Inferior parietal cortex (tissue), 1 donor: ENCODE data around the gene HES4.
"Not testable (repeated sequence)": the region's sequence is repeated elsewhere in the genome, so short reads cannot be mapped to it uniquely, and the experiment has no call there.

Experiments
- DNase-seq: peaks from one replicate; pipeline ENCODE4 v3.0.0-alpha.2; 2016; ENCODE audit errors: extremely low spot score

Gene HES4

DNA sequence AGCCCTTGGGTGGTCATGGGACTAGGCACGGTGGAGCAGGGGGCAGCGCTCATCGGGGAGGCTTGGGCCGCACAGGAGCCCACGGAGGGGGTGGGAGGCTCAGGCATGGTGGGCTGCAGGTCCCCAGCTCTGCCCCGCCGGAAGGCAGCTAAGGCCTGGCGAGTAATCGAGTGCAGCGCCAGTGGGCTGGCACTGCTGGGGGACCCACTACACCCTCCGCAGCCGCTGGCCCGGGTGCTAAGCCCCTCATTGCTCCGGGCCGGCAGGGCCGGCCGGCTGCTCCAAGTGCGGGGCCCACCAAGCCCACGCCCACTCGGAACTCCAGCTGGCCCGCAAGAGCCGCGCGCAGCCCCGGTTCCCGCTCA lies 18.4 kb upstream of the HES4 start:
- not testable (repeated sequence) for DNase-seq

DNA sequence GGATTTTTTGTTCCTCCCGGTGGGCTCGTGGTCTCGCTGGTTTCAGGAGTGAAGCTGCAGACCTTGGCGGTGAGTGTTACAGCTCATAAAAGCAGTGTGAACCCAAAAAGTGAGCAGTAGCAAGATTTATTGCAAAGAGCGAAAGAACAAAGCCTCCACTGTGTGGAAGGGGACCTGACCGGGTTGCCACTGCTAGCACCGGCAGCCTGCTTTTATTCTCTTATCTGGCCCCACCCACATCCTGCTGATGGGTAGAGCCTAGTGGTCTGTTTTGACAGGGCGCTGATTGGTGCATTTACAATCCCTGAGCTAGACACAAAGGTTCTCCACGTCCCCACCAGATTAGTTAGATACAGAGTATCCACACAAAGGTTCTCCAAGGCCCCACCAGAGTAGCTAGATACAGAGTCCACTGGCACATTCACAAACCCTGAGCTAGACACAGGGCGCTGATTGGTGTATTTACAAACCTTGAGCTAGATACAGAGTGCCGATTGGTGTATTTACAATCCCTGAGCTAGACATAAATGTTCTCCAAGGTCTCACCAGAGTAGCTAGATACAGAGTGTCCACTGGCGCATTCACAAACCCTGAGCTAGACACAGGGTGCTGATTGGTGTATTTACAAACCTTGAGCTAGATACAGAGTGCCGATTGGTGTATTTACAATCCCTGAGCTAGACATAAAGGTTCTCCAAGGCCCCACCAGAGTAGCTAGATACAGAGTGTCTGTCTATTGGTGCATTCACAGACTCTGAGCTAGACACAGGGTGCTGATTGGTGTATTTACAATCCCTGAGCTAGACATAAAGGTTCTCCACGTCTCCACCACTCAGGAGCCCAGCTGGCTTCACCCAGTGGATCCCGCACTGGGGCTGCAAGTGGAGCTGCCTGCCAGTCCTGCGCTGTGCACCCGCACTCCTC lies 17.8 kb upstream of the HES4 start:
- DNase-seq: not testable (repeated sequence)

DNA sequence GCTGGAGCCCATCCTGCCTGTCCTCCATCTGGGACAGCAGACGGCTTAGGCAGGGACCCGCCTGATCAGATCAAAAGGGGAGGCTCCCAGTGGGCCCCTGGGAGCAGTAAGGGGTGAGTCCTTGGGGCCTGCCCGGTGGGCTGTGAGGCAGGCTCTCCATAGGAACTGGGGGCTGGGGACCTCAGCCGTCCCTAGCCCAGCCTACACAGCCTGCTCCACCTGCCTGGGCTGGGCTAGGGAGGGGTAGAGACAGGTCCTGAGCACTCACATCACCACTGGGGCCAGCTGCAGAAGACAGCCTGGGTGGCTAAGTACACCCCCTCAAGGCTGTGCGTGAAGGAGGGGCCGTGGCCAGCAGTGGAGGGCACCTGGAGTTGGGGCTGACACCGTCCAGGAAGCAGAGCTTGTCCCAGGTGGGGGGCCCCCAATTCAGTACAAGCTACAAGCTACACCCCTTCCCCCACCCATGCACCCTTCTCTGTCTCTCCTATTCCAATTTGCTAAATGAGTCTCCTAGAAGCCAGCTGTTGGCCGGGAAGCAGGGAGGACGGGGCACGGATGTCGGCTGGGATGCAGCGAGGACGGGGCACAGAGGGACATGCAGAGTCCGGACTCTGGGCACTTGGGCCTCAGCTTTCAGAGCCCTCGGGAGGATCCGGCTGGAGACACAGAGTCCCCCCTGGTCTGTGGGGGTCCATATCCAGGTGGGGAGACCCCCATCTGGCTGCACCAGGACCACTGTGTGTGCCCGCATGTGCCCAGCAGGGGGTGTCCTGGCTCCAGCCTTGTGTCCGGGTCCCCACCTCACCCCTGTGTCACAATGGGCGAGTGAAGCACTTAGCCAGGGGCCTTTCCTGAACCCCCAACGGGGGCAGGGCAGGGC lies 15.1 kb upstream of the HES4 start:
- DNase-seq: no peak

DNA sequence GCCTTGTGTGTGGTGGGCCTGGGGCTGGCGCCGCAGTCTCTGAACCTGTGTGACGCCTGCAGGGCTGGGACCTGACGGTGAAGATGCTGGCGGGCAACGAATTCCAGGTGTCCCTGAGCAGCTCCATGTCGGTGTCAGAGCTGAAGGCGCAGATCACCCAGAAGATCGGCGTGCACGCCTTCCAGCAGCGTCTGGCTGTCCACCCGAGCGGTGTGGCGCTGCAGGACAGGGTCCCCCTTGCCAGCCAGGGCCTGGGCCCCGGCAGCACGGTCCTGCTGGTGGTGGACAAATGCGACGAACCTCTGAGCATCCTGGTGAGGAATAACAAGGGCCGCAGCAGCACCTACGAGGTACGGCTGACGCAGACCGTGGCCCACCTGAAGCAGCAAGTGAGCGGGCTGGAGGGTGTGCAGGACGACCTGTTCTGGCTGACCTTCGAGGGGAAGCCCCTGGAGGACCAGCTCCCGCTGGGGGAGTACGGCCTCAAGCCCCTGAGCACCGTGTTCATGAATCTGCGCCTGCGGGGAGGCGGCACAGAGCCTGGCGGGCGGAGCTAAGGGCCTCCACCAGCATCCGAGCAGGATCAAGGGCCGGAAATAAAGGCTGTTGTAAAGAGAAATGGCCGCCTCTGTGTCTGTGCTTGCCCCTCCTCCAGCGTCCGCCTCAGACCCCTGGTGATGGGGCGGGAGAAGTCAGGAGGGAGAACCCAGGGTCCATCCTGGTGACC lies 14.2 kb upstream of the HES4 start:
- DNase-seq: no peak

DNA sequence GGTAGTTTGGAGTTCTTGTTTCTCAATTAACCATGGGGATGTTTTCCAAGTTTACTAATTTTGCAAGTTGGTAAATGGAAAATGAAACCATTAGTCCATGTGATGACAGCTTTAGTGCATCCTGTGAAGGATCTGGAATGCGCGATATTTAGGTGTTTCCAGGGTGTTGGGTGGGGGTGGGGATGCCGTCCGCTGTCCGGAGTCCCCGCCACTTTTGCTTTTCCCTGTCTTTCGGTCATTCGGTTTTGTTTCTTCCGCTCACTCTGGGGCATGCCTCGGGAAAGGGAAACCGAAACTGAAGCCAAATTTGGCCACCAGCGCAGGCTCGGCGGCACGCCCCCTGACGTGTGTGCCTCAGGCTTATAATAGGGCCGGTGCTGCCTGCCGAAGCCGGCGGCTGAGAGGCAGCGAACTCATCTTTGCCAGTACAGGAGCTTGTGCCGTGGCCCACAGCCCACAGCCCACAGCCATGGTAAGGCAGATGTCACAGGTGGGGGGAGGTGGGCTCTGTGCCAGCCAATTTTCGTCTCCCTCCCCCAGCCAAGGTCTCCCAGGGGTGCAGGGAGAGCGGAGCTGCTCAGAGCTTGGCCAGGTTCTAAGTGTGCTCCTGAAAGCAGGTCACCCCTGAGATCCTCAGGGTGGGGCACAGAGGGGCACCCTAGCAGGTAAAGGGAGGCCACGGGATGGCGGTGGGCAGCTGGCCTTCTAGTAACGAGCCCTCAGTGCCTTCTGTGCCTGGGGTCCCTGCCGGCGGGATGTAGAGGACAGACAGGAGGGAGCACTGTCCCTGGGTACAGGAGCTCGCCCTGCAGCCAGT lies 13.4 kb upstream of the HES4 start, which contains the start of gene ISG15:
ISG15 (plus strand) TSS at position 393 of the 817 bp plus-strand sequence; CDS start at position 470, 77 bp downstream.
- peak; percentile 67 for DNase-seq

DNA sequence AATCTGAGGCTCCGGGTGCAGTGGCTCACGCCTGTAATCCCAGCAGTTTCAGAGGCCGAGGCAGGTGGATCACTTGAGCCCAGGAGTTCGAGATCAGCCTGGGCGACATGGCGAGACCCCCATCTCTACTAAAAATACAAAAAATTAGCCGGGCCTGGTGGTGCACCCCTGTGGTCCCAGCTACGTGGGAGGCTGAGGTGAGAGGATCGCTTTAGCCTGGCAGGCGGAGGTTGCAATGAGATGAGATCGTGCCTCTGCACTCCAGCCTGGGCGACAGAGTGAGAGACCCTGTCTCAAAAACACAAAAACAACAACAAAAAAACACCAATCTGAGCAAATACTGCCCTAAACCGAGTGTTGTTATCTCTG lies 12.8 kb upstream of the HES4 start:
- DNase-seq: not testable (repeated sequence)

GRCh38 chr1:1011396-1011949 lies 11.6 kb upstream of the HES4 start:
- no peak for DNase-seq

DNA sequence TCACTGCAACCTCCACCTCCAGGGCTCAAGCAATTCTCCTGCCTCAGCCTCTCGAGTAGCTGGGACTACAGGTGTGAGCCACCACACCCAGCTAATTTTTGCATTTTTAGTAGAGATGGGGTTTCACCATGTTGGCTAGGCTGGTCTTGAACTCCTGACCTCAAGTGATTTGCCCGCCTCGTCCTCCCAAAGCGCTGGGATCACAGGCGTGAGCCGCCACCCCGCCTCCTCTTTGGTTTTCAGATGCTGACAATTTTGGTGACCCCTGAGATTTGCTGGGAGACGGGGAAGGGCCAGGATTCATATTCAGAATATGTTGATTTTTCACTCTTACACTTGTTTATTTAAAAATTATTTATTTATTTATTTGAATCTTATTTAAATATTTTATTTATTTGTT lies 10.2 kb upstream of the HES4 start:
- DNase-seq: not testable (repeated sequence)

DNA sequence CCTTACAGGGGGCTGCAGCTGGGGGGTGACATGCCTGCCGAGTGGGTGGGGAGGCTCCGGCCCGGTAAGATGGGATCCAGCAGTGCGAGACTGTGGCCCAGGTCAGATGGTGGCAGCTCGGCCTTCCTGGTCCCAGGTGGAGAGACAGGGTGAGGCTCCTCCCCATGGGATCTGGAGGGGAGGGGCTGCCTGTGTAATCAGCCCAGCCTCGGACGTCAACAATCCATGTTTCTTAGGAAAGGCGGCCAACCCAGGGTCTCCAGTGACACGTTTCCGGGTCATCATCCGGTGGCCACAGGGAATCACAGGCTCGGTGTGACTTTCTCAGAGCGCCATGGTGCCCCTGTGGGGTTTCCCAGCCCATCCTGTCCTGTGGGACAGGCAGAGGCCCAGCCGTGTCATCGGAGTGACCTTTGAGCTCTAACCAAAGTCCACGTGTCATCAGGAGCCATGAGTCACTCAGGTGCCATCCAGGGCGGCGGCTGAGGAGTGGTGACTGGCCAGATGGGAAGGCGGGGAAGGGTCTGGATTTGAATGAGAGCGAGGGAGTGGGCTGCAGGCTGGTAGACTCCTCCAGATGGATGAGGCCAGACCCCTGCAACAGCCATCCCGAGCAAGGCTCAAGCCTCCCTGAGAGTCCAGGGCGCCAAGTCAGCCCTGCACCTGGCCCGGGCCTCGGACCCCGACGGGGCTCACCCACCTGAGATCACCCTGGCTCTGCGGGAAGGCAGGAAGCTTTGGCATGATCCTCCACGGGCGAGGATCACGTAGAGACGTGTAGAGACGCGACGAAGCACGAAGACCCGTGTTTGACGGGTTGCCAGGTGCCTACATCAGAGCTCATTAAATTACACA lies 6.6 kb upstream of the HES4 start:
- DNase-seq: no peak

DNA sequence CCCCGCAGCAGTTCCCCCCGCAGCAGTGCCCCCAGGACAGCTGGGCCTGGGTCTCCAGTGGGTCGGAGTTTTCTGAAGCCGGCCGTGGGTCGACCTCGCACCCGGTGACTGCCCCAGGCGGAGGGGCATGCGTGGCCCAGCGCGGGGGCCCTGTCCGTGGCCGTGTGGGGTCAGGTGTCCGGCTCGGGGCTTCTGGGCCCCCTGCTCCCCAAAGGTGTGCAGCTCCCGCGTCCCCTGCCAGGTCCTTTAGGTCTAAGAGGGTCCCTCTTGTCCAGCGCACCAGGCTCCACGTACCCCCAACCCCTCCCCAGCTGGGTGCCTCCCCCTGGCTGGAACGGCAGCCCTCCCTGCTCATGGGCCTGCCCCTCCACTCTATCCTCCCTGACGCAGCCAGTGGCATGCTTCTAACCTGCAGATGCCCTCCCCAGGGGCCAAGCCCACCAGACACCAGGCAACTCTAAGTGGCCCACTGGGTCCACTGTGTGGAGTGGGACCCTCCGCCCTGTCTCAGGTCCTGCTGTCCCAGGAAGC lies 5.9 kb upstream of the HES4 start:
- DNase-seq: no peak

- DNase-seq: no peak
These were observed 5.1 kb upstream of the HES4 start for GRCh38 chr1:1004780-1005697.

GRCh38 chr1:1004420-1004779 lies 4.5 kb upstream of the HES4 start:
- DNase-seq: no peak

DNA sequence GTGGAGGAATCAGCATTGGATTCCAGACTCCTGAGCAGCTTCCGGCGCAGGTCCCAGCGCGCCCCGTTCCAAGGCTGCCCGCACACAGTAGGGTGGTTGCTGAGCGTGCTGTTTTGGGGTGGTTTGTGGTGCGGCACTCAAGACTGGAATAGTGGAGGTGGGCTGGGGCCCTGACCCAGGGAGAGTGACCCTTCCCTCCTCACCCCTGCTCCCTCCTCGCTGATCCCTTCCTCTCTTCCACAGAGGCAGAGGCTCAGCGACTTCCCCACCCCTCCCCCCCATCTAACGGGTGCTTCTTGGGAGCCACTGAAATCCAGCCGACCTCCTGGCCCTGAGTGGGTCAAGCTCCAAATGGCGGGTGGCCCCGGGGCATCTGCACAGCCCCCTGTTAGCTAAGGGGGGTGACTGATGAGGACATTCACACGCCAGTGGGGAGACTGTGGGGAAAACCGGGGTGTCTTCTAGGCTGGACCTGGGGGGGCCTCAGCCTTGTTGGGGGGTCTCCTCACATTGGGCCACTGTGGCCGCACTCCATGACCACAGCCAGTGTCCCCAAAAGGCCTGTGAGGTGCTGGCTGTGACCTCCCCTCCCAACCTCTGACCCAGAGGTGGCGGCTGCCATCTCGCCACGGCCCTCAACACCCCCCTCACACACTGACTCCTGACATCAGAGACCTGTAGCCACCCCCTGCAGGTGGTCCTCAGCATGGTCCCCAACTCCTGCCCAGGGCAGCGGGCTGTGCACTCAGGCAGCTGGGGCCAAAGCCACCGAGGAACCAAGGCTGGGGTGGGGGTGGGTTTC lies 3.9 kb upstream of the HES4 start:
- no peak for DNase-seq

DNA sequence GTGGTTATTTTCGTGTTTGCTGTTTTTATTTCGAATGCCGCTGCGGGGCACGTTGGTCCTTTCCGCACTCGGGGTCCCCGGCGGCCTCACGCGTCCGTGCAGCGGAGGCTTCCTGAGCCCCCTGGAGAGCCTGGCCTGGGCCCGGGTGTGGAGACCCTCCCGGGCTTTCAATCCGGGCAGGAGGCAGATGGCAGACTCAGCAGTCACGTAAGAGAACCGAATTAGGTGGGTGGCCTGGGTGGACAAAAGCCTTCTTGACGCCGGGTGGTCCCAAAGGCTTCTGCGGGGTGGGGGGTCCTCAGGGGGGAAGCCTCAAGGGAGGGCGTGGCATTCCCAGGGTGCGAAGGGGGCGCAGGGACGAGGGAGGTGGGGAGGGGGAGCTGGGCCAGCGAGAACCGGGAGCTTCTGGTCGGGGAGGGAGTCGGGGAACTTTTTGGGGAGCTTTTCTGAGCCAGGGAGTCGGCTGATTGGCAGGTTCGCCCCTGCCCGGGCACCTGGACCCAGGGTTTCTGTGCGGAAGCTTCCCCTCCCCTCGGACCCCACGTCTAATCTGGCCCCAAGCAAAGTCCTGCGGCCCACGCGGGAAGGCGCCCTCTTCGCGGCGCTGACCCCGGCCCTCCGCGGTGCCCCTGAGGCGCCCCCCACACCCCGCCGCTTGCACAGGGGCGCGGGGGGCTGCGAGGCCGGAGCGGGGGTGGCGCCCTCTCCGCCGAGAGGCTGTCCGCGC lies 1.3 kb upstream of the HES4 start:
- no peak for DNase-seq

- no peak for DNase-seq
These were observed 610 bp upstream of the HES4 start for GRCh38 chr1:1000357-1001056.

DNA sequence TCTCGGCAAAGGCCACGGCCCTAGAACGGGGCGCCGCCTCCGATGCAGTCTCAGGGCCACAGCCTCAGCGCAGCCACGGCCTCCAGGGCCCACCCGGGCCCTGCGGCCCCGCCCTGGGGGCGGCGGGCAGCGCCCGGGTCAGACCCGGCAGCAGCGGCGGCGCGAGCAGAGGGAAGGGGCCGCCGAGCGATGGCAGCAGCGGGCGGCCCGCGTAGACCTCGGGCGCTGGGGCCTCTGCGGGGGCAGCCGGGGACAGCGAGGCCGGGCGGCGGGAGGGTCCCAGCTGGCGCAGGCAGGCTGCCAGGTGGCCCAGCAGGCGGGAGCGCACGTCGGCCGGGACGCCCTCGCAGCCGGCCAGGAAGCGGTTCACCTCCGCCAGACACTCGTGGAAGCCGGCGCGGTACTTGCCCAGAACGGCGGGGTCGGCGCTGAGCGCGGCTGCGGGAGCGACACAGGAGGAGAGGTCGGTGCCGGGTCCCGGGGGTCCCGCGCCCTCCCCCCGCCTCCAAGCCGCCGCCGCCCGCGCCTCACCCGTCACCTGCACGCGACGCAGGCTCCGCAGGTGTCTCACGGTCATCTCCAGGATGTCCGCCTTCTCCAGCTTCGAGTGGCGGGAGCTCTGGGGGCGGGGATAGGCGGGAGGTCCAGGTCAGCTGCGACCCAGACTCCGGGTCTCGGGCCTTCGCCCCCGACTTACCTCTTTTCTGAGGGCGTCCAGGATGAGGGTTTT lies 737 bp downstream of the HES4 start:
- DNase-seq: no peak
